WTC11 (cell line): Measurements from ENCODE around the gene ZFAND3.

Experiments used
- ESRRA ChIP-seq: sonication (generic); formaldehyde crosslinking; IDR thresholded peaks from 2 replicates; pipeline ENCODE4 v1.8.1; 2022; ENCODE audit warnings: mild to moderate bottlenecking, missing genetic modification reagents, borderline replicate concordance
- MXD4 ChIP-seq: fragments of 250-450 bp; sonication (Bioruptor Pico); IDR thresholded peaks from 2 replicates; pipeline ENCODE4 v1.8.0; 2021; ENCODE audit warnings: mild to moderate bottlenecking, moderate library complexity, borderline replicate concordance
- NFE2L1 ChIP-seq: sonication (generic); formaldehyde crosslinking; IDR thresholded peaks from 2 replicates; pipeline ENCODE4 v1.8.1; 2023; ENCODE audit warnings: missing genetic modification reagents
- RELA ChIP-seq: sonication (generic); formaldehyde crosslinking; IDR thresholded peaks from 2 replicates; pipeline ENCODE4 v1.8.1; 2022; ENCODE audit warnings: missing genetic modification reagents, mild to moderate bottlenecking, borderline replicate concordance
- TEAD1 ChIP-seq: sonication (generic); formaldehyde crosslinking; IDR thresholded peaks from 2 replicates; pipeline ENCODE4 v1.8.0; 2022; ENCODE audit warnings: mild to moderate bottlenecking, missing genetic modification reagents
- ZNF138 ChIP-seq: sonication (generic); formaldehyde crosslinking; conservative IDR thresholded peaks from 2 replicates; pipeline ENCODE4 v1.8.1; 2022; ENCODE audit warnings: mild to moderate bottlenecking, moderate library complexity, missing genetic modification reagents
- ZNF317 ChIP-seq: sonication (generic); formaldehyde crosslinking; IDR thresholded peaks from 2 replicates; pipeline ENCODE4 v1.8.1; 2023; ENCODE audit warnings: low read depth, mild to moderate bottlenecking, moderate library complexity, missing genetic modification reagents, borderline replicate concordance
- ZNF423 ChIP-seq: fragments of 250-450 bp; sonication (Bioruptor Pico); IDR thresholded peaks from 2 replicates; pipeline ENCODE4 v2.1.2; 2022; ENCODE audit warnings: mild to moderate bottlenecking, moderate library complexity
- ZNF671 ChIP-seq: fragments of 250-450 bp; sonication (Bioruptor Pico); IDR thresholded peaks from 2 replicates; pipeline ENCODE4 v1.8.0; 2021; ENCODE audit warnings: mild to moderate bottlenecking
- TF ChIP-seq, protein P1 (sequence below): fragments of 200-600 bp; IDR thresholded peaks from 2 replicates; pipeline ENCODE4 v1.8.0; 2022; ENCODE audit warnings: antibody characterized with exemption
- TF ChIP-seq, protein P2 (sequence below): sonication (generic); formaldehyde crosslinking; conservative IDR thresholded peaks from 2 replicates; pipeline ENCODE4 v1.8.1; 2022; ENCODE audit warnings: mild to moderate bottlenecking, missing genetic modification reagents
- TF ChIP-seq, protein P3 (sequence below): sonication (generic); formaldehyde crosslinking; IDR thresholded peaks from 2 replicates; pipeline ENCODE4 v1.8.1; 2023; ENCODE audit warnings: mild to moderate bottlenecking, missing genetic modification reagents, moderate library complexity
- TF ChIP-seq, protein P4 (sequence below): sonication (generic); formaldehyde crosslinking; IDR thresholded peaks from 2 replicates; pipeline ENCODE4 v1.8.0; 2022; ENCODE audit warnings: missing genetic modification reagents

DNA sequence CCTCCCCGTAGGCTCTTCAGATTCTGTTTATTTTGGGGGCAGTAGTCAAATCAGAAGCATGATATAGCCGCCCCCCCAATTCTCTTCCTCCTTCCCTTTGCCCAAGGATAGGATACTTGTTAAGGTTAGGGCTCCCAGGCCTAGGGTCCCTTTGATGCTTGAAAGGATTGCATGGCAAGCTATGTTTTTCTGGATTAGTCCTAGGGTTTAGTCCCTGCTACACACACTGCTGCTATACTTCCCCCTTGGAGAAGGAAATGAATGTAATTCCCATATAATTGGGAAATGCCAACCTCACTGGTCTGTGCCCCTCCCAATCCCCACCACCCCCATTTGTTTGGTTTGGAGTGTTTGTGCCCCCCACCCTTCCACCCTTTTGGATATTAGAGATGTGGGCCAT is 62.8 kb downstream of the ZFAND3 start:
- TF ChIP-seq, protein P1, sequence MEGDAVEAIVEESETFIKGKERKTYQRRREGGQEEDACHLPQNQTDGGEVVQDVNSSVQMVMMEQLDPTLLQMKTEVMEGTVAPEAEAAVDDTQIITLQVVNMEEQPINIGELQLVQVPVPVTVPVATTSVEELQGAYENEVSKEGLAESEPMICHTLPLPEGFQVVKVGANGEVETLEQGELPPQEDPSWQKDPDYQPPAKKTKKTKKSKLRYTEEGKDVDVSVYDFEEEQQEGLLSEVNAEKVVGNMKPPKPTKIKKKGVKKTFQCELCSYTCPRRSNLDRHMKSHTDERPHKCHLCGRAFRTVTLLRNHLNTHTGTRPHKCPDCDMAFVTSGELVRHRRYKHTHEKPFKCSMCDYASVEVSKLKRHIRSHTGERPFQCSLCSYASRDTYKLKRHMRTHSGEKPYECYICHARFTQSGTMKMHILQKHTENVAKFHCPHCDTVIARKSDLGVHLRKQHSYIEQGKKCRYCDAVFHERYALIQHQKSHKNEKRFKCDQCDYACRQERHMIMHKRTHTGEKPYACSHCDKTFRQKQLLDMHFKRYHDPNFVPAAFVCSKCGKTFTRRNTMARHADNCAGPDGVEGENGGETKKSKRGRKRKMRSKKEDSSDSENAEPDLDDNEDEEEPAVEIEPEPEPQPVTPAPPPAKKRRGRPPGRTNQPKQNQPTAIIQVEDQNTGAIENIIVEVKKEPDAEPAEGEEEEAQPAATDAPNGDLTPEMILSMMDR: no peak
- TF ChIP-seq, protein P2, sequence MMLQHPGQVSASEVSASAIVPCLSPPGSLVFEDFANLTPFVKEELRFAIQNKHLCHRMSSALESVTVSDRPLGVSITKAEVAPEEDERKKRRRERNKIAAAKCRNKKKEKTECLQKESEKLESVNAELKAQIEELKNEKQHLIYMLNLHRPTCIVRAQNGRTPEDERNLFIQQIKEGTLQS (CRISPR knock-in tag): no peak
- no peak for TF ChIP-seq MXD4 (CRISPR knock-in tag)
- TF ChIP-seq ZNF423 (CRISPR knock-in tag): no peak
- no peak for TF ChIP-seq RELA (CRISPR knock-in tag)
- TF ChIP-seq ZNF317: no peak
- TF ChIP-seq, protein P3, sequence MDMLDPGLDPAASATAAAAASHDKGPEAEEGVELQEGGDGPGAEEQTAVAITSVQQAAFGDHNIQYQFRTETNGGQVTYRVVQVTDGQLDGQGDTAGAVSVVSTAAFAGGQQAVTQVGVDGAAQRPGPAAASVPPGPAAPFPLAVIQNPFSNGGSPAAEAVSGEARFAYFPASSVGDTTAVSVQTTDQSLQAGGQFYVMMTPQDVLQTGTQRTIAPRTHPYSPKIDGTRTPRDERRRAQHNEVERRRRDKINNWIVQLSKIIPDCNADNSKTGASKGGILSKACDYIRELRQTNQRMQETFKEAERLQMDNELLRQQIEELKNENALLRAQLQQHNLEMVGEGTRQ (CRISPR knock-in tag): no peak
- TF ChIP-seq, protein P4, sequence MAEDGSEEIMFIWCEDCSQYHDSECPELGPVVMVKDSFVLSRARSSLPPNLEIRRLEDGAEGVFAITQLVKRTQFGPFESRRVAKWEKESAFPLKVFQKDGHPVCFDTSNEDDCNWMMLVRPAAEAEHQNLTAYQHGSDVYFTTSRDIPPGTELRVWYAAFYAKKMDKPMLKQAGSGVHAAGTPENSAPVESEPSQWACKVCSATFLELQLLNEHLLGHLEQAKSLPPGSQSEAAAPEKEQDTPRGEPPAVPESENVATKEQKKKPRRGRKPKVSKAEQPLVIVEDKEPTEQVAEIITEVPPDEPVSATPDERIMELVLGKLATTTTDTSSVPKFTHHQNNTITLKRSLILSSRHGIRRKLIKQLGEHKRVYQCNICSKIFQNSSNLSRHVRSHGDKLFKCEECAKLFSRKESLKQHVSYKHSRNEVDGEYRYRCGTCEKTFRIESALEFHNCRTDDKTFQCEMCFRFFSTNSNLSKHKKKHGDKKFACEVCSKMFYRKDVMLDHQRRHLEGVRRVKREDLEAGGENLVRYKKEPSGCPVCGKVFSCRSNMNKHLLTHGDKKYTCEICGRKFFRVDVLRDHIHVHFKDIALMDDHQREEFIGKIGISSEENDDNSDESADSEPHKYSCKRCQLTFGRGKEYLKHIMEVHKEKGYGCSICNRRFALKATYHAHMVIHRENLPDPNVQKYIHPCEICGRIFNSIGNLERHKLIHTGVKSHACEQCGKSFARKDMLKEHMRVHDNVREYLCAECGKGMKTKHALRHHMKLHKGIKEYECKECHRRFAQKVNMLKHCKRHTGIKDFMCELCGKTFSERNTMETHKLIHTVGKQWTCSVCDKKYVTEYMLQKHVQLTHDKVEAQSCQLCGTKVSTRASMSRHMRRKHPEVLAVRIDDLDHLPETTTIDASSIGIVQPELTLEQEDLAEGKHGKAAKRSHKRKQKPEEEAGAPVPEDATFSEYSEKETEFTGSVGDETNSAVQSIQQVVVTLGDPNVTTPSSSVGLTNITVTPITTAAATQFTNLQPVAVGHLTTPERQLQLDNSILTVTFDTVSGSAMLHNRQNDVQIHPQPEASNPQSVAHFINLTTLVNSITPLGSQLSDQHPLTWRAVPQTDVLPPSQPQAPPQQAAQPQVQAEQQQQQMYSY: no peak
- no peak for TF ChIP-seq ESRRA (CRISPR knock-in tag)
- TF ChIP-seq ZNF138 (CRISPR knock-in tag): no peak
- TF ChIP-seq NFE2L1 (CRISPR knock-in tag): no peak
- no peak for TF ChIP-seq ZNF671 (CRISPR knock-in tag)
- no peak for TF ChIP-seq TEAD1 (CRISPR knock-in tag)
